Prostate gland (tissue), 2 donors: ENCODE data around the gene BCAP31. TPM values are rescaled to one million over a fixed set of nuclear protein-coding genes. Genes with fewer than 3 reads are reported as not detected.
A peak's percentile ranks its signal among the peaks of the same experiment; 100 is the strongest.

Experiments used
- DNase-seq: peaks from one replicate; pipeline ENCODE4 v3.0.0-alpha.2; 2019; ENCODE audit warnings: low spot score
- H3K27ac ChIP-seq, 2 donors: fragments of 200-600 bp; sonication (generic); 2 replicates each; pipeline ENCODE4 v1.5.1; 2017 to 2019
- H3K27me3 ChIP-seq: fragments of 200-600 bp; sonication (generic); replicated peaks from 2 replicates; pipeline ENCODE4 v1.5.1; 2019; ENCODE audit not compliant: insufficient read depth
- H3K36me3 ChIP-seq, 2 donors: fragments of 200-600 bp; sonication (generic); 1 replicate in 1 of 2; 2 replicates in 1 of 2; pipeline versions ENCODE4 v1.5.1 to v1.8.1; 2017 to 2019
- H3K4me1 ChIP-seq: fragments of 200-600 bp; sonication (generic); replicated peaks from 2 replicates; pipeline ENCODE4 v1.5.1; 2019
- H3K4me3 ChIP-seq, 2 donors: fragments of 200-600 bp; sonication (generic); 2 replicates each; pipeline ENCODE4 v1.5.1; 2017 to 2019
- H3K9me3 ChIP-seq: fragments of 200-600 bp; sonication (generic); 2 replicates; pipeline ENCODE4 v1.5.1; 2017
- POLR2A ChIP-seq: fragments of 450-650 bp; IDR thresholded peaks from one replicate; pipeline ENCODE4 v1.6.1; 2016; ENCODE audit warnings: antibody characterized with exemption, mild to moderate bottlenecking
- POLR2AphosphoS5 ChIP-seq: sonication (generic); formaldehyde crosslinking; IDR thresholded peaks from one replicate; pipeline ENCODE4 v1.6.1; 2017; ENCODE audit warnings: antibody characterized with exemption
- WGBS: methylation state at CpG from one replicate; pipeline ENCODE4 v1.1.5; 2018; 5-methylcytosine and 5-hydroxymethylcytosine counted together
- intact Hi-C: fragments of 100-400 bp; cut with DNase I; formaldehyde crosslinking; loops from one replicate; pipeline ENCODE4 v1.14.2; 2022
- total RNA-seq, 2 donors: library from RNA; depleted of rRNA; stranded (reverse); fragments of >200 nt; gene quantifications; one replicate each; pipeline ENCODE4 v1.1.0, GENCODE V29; 2016
- TF ChIP-seq, protein P1 (sequence below), 4 experiments: fragments of 200-600 bp in 2 of 4; fragments of 450-650 bp in 2 of 4; sonication (generic) in 2 of 4; IDR thresholded peaks; 1 replicate in 3 of 4; 2 replicates in 1 of 4; pipeline ENCODE4 v1.5.1; 2016 to 2019; ENCODE audit warnings: antibody characterized with exemption in 4 of 4, mild to moderate bottlenecking in 2 of 4, moderate library complexity in 2 of 4

BCAP31 gene
- total RNA-seq, 2 donors from 2014 or later: 144 to 244 TPM

GRCh38 chrX:153767674-153768055, 43.5 kb upstream of the BCAP31 start:
- Histone ChIP-seq H3K27me3 (no peaks in the 10 kb centered on the region), H3K4me1 (no peaks in the 10 kb centered on the region), H3K9me3 (no peaks in the 10 kb centered on the region), H3K4me3 (no peak overlapping the region), H3K27ac (no peak overlapping the region), H3K36me3 (no peaks in the 10 kb centered on the region)
- no peak for DNase-seq
- intact Hi-C loops: no loop called here
- WGBS: 99% methylated on average over 12 of the region's 20 CpGs
- no peak for TF ChIP-seq POLR2A
- no peak for TF ChIP-seq POLR2AphosphoS5

- Histone ChIP-seq H3K27me3 (no peaks in the 10 kb centered on the region), H3K4me3 (no peak overlapping the region), H3K27ac (no peak overlapping the region), H3K36me3 (no peaks in the 10 kb centered on the region), H3K4me1 (no peaks in the 10 kb centered on the region), H3K9me3 (no peaks in the 10 kb centered on the region)
- DNase-seq: no peak
- intact Hi-C loops: no loop called here
- 74% methylated on average over 25 of the region's 56 CpGs for WGBS
- TF ChIP-seq POLR2A: no peak
- TF ChIP-seq POLR2AphosphoS5: no peak
- TF ChIP-seq, protein P1, sequence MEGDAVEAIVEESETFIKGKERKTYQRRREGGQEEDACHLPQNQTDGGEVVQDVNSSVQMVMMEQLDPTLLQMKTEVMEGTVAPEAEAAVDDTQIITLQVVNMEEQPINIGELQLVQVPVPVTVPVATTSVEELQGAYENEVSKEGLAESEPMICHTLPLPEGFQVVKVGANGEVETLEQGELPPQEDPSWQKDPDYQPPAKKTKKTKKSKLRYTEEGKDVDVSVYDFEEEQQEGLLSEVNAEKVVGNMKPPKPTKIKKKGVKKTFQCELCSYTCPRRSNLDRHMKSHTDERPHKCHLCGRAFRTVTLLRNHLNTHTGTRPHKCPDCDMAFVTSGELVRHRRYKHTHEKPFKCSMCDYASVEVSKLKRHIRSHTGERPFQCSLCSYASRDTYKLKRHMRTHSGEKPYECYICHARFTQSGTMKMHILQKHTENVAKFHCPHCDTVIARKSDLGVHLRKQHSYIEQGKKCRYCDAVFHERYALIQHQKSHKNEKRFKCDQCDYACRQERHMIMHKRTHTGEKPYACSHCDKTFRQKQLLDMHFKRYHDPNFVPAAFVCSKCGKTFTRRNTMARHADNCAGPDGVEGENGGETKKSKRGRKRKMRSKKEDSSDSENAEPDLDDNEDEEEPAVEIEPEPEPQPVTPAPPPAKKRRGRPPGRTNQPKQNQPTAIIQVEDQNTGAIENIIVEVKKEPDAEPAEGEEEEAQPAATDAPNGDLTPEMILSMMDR (IDR thresholded peaks at IDR 0.05): no peak
These were observed 42.9 kb upstream of the BCAP31 start for GRCh38 chrX:153766871-153767673.

DNA sequence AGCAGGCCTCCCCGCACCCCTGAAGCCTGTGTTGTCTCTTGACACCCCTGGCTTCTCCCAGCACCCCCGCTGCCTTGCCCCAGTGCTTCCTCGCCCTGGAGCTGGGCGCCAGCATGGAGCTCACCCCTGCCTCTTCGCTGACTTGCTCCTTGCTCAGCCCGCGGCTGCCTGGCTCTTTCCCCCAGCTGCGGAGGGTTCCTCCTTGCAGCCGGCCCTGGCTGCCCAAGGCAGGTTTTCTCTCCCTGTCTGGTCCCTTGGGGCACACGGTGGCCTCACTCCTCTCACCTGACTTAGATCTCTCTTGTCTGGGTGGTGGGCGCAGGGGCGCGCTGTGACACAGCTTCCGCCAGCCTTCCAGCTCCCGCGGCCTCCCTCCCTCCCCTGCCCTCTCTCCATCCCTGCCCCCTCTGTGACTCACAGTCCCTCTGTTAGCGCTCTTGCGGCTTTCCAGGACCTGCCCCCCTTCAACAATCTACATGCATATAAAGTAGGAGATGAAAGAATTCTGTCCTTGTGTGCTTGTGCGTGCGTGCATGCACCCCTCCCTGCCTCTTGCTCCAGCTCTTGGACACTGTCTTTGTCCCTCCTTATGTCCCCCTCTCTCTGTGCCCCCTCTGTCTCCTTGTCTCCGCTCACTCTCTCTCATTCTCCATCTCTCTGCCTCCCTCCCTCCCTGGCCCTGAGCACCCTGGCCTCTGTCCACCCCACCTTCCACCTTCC, 42.1 kb upstream of the BCAP31 start:
- Histone ChIP-seq H3K27me3 (no peaks in the 10 kb centered on the region), H3K36me3 (no peaks in the 10 kb centered on the region), H3K4me3 (peak overlapping the region; percentile 21 to 34), H3K27ac (peak overlapping the region; percentile 58), H3K9me3 (no peaks in the 10 kb centered on the region), H3K4me1 (no peaks in the 10 kb centered on the region)
- intact Hi-C loops: no loop called here
- DNase-seq: no peak
- TF ChIP-seq, protein P1 (IDR thresholded peaks at IDR 0.05): no peak
- peak; percentile 37 for TF ChIP-seq POLR2A
- 14% methylated on average over 16 of the region's 21 CpGs for WGBS

DNA sequence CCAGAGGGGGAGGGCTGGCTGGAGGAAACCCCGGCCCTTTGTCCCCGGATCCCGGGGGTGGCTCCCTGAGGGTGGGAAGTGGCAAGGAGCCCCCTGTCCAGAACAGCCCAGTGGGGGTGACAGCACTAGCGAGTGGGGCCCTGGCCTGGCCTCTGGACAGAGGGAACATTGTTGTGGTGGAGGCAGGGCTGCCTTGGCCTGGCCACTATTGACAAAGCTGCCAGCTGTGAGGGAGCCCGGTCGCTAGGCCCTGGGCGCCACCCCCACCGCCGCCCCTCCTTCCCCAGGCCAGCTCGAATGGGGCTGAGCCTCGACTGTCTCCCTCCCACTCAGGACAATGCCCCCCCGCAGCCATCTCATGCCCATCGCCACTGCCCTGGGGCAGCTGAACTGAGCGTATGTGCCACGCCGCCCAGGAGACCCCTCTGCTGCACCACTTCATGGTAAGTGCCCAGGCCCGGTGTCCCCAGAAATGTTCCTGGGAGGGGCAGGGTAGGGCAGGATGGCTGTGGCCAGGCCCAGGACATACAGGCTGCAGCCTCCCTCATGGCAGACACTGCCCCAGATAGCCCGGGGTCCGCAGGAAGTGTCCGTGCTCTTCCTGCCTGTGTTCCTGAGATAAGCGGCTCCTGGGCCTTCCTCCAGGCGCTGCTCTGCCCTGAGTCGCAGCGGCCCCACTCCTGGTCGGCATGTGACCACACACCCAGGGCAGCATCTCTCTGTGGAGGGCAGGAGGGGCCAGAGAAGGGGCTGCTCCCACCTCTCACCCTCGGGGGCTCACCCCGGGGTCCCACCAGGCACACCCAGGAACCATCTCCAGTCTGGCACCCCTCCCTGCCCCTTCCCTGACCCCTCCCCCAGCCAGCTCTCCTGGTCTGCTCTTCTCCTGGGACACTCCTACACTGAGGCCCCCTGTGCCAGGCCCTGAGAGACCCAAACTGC, 41.2 kb upstream of the BCAP31 start:
- Histone ChIP-seq H3K4me1 (no peaks in the 10 kb centered on the region), H3K27ac (peak overlapping the region; percentile 58), H3K9me3 (no peaks in the 10 kb centered on the region), H3K36me3 (no peaks in the 10 kb centered on the region), H3K27me3 (no peaks in the 10 kb centered on the region), H3K4me3 (peak overlapping the region; percentile 21 to 34)
- no CpG with 5 or more reads among the region's 27 CpGs for WGBS
- TF ChIP-seq POLR2AphosphoS5: no peak
- TF ChIP-seq, protein P1 (IDR thresholded peaks at IDR 0.05): no peak
- no peak for TF ChIP-seq POLR2A
- intact Hi-C loops: no loop called here
- no peak for DNase-seq

GRCh38 chrX:153764786-153765137, 40.6 kb upstream of the BCAP31 start:
- WGBS: no CpG with 5 or more reads among the region's 7 CpGs
- DNase-seq: no peak
- TF ChIP-seq POLR2A: no peak
- TF ChIP-seq, protein P1 (IDR thresholded peaks at IDR 0.05): no peak
- Histone ChIP-seq H3K36me3 (no peaks in the 10 kb centered on the region), H3K27ac (peak overlapping the region; percentile 58), H3K4me3 (peak overlapping the region; percentile 21 to 34), H3K27me3 (no peaks in the 10 kb centered on the region), H3K9me3 (no peaks in the 10 kb centered on the region), H3K4me1 (no peaks in the 10 kb centered on the region)
- intact Hi-C loops: loop anchor here (5.0 kb wide), 1 partner anchor 183 kb away; no protein-coding TSS in a partner anchor
